ENCODE results near the gene DOK1.

The DOK1 gene

DNA sequence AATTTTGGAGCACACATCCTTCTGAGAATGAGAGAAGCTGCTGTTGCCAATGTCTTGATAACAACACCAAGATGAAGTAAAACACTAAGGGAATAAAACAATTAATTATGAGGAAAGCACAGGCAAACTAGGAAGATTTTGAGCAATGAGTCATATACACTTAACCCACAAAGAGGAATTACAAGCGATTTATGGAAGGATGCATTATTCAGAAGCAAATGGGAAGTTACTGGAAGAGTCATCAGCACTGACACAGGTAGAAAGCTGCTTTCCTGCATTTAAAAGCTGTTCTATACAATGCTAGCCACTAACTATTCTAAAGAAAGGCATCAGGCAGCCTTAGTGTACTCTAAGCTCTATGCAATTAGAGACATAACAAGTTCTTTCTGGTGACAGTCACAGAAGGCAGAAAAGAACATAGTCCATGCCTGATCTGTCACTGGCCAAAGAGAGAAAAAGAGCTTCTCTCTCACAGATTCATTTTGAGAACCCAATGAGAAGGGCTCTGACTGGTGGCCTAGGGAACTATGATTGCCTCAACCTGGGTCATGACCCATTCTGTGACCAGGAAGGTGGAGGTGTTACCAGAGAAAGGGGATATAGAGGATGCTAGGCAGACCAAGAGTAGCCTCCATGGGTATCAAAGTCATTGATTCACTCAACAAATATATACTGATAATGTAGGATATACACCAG is 48.2 kb downstream of the DOK1 start:
- no peak for DNase-seq (ENCODE audit: low spot score)

DNA sequence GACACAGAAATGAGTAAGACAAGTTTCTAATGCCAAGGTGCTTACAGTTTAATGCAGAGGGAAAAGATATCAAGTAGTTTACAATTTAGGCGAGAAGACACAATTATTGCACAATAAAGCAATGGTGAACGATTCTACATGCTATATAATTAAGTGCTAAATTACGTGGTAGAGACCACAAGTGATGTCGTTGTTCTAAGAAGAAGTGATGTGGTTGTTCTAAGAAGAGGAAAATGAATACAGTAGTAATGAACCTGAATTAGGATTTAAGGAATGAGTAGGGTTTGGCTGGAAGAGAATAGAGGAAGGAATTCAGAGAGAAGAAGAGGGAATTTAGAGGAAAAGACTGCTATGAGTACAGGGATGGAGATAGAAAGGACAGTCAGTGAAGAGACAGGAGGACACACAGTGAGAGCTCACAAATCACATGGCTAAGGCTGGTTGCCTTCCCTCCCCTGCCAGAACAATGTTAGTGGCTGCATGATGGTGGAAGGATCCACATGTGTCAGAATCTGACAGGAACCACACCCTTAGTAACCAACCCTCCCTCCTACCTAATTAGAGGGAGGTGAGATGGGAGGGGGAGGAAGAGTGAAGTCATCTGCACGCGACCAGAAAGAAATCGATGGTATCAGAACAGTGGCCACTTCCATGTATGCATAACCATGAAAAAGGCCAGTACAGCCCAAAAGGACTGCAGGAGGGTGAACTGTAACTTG is 48.9 kb downstream of the DOK1 start:
- DNase-seq (ENCODE audit: low spot score): no peak

DNA sequence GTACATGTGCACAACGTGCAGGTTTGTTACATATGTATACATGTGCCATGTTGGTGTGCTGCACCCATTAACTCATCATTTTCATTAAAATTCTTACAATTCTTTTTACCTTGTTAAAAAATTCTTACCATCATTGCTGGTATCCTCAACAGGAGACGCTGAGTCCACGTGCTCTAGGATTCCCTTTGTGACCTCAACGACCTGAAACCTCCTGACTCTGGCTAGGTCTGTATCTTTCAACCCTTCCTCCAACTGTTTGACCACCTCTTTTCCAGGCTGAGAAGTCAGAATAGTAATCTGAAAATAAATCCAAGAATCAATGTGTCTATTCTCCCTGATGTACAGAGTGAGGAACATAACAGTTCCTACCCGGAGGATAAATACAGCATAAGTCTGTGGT is 52.4 kb downstream of the DOK1 start:
- DNase-seq (ENCODE audit: low spot score): no peak
